HEK293T (cell line): Measurements from ENCODE around the gene NLGN2.

Experiments used
- BHLHE40 ChIP-seq: fragments of 450-650 bp; IDR thresholded peaks from 2 replicates; pipeline ENCODE4 v1.6.1; 2016; ENCODE audit warnings: mild to moderate bottlenecking, moderate library complexity, borderline replicate concordance
- CTBP1 ChIP-seq: fragments of 450-650 bp; IDR thresholded peaks from 2 replicates; pipeline ENCODE4 v1.6.1; 2016; ENCODE audit warnings: borderline replicate concordance
- ELF4 ChIP-seq: fragments of 450-650 bp; IDR thresholded peaks from 2 replicates; pipeline ENCODE4 v1.6.1; 2017; ENCODE audit warnings: antibody characterized with exemption
- FOXA1 ChIP-seq: fragments of 450-650 bp; IDR thresholded peaks from 2 replicates; pipeline ENCODE4 v1.6.1; 2016; ENCODE audit warnings: mild to moderate bottlenecking
- FOXK2 ChIP-seq: fragments of 450-650 bp; IDR thresholded peaks from 2 replicates; pipeline ENCODE4 v1.6.1; 2016; ENCODE audit warnings: mild to moderate bottlenecking
- FOXM1 ChIP-seq: fragments of 450-650 bp; IDR thresholded peaks from 2 replicates; pipeline ENCODE4 v1.6.1; 2017; ENCODE audit warnings: mild to moderate bottlenecking, borderline replicate concordance
- HDGF ChIP-seq: fragments of 450-650 bp; IDR thresholded peaks from 2 replicates; pipeline ENCODE4 v1.6.1; 2017; ENCODE audit warnings: antibody characterized with exemption, borderline replicate concordance
- L3MBTL2 ChIP-seq: fragments of 450-650 bp; conservative IDR thresholded peaks from 2 replicates; pipeline ENCODE4 v1.6.1; 2016; ENCODE audit warnings: mild to moderate bottlenecking
- LEF1 ChIP-seq: fragments of 450-650 bp; IDR thresholded peaks from 2 replicates; pipeline ENCODE4 v1.6.1; 2017; ENCODE audit warnings: mild to moderate bottlenecking, borderline replicate concordance
- NFRKB ChIP-seq: fragments of 450-650 bp; IDR thresholded peaks from 2 replicates; pipeline ENCODE4 v1.6.1; 2016; ENCODE audit warnings: mild to moderate bottlenecking, moderate library complexity
- PKNOX1 ChIP-seq: fragments of 450-650 bp; IDR thresholded peaks from 2 replicates; pipeline ENCODE4 v1.6.1; 2016
- SP1 ChIP-seq: fragments of 450-650 bp; IDR thresholded peaks from 2 replicates; pipeline ENCODE4 v1.6.1; 2017
- TARDBP ChIP-seq: fragments of 450-650 bp; IDR thresholded peaks from 2 replicates; pipeline ENCODE4 v1.6.1; 2016
- ZNF384 ChIP-seq: fragments of 450-650 bp; IDR thresholded peaks from 2 replicates; pipeline ENCODE4 v1.6.1; 2016

GRCh38 chr17:7369825-7370224 lies 37.8 kb upstream of the NLGN2 start:
- TF ChIP-seq ELF4 (no peak), HDGF (no peak), PKNOX1 (no peak), FOXA1 (no peak), BHLHE40 (no peak), LEF1 (no peak), ZNF384 (no peak), TARDBP (no peak), FOXM1 (no peak), CTBP1 (no peak), L3MBTL2 (no peak), SP1 (no peak), NFRKB (no peak), FOXK2 (no peak)
